ENCODE measurements around the gene ACTG1.

GRCh38 chr17:81535480-81536298, 23.1 kb upstream of the ACTG1 start:
- TF ChIP-seq, protein P1, sequence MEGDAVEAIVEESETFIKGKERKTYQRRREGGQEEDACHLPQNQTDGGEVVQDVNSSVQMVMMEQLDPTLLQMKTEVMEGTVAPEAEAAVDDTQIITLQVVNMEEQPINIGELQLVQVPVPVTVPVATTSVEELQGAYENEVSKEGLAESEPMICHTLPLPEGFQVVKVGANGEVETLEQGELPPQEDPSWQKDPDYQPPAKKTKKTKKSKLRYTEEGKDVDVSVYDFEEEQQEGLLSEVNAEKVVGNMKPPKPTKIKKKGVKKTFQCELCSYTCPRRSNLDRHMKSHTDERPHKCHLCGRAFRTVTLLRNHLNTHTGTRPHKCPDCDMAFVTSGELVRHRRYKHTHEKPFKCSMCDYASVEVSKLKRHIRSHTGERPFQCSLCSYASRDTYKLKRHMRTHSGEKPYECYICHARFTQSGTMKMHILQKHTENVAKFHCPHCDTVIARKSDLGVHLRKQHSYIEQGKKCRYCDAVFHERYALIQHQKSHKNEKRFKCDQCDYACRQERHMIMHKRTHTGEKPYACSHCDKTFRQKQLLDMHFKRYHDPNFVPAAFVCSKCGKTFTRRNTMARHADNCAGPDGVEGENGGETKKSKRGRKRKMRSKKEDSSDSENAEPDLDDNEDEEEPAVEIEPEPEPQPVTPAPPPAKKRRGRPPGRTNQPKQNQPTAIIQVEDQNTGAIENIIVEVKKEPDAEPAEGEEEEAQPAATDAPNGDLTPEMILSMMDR (IDR thresholded peaks at IDR 0.05; ENCODE audit: low read depth, low read length, missing input control): no peak
- TF ChIP-seq MAX (IDR thresholded peaks at IDR 0.05) (no peak), FOXA1 (IDR thresholded peaks at IDR 0.05) (no peak), RAD21 (IDR thresholded peaks at IDR 0.05) (no peak), JUND (IDR thresholded peaks at IDR 0.05) (no peak), ZBTB33 (IDR thresholded peaks at IDR 0.05) (no peak), EGR1 (IDR thresholded peaks at IDR 0.05; ENCODE audit: low read depth in 2 of 2) (no peak), YY1 (IDR thresholded peaks at IDR 0.05) (no peak), SP1 (IDR thresholded peaks at IDR 0.05) (no peak), GABPA (IDR thresholded peaks at IDR 0.05 in 1 of 2, conservative IDR thresholded peaks at IDR 0.05 in 1 of 2) (no peak), TAF1 (conservative IDR thresholded peaks at IDR 0.05) (no peak), ATF3 (IDR thresholded peaks at IDR 0.05) (no peak), NR2F2 (IDR thresholded peaks at IDR 0.05) (no peak)
- TF ChIP-seq, protein P2, sequence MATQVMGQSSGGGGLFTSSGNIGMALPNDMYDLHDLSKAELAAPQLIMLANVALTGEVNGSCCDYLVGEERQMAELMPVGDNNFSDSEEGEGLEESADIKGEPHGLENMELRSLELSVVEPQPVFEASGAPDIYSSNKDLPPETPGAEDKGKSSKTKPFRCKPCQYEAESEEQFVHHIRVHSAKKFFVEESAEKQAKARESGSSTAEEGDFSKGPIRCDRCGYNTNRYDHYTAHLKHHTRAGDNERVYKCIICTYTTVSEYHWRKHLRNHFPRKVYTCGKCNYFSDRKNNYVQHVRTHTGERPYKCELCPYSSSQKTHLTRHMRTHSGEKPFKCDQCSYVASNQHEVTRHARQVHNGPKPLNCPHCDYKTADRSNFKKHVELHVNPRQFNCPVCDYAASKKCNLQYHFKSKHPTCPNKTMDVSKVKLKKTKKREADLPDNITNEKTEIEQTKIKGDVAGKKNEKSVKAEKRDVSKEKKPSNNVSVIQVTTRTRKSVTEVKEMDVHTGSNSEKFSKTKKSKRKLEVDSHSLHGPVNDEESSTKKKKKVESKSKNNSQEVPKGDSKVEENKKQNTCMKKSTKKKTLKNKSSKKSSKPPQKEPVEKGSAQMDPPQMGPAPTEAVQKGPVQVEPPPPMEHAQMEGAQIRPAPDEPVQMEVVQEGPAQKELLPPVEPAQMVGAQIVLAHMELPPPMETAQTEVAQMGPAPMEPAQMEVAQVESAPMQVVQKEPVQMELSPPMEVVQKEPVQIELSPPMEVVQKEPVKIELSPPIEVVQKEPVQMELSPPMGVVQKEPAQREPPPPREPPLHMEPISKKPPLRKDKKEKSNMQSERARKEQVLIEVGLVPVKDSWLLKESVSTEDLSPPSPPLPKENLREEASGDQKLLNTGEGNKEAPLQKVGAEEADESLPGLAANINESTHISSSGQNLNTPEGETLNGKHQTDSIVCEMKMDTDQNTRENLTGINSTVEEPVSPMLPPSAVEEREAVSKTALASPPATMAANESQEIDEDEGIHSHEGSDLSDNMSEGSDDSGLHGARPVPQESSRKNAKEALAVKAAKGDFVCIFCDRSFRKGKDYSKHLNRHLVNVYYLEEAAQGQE (IDR thresholded peaks at IDR 0.05): no peak
